MCF 10A (cell line): Measurements from ENCODE around the gene PAK5. TPM values are rescaled to one million over a fixed set of nuclear protein-coding genes. Genes with fewer than 3 reads are reported as not detected.

Source experiments
- BruUV-seq: library from RNA; stranded (reverse); fragments of 400-500 nt; replicated peaks from 2 replicates; lab custom pipeline; 2021; lab: Mats Ljungman, UMichigan
- CTCF ChIA-PET: fragments of 300-600 bp; sonication (Branson Sonifier 250); formaldehyde crosslinking; extraction: SDS; loops from one replicate; lab custom pipeline; 2021; ENCODE audit warnings: antibody characterized with exemption, inconsistent platforms; lab: Yijun Ruan, JAX
- POLR2A ChIA-PET: fragments of 300-600, 350-650 bp; sonication (Branson Sonifier 250); formaldehyde crosslinking; extraction: SDS; loops from one replicate; lab custom pipeline; 2020; ENCODE audit warnings: antibody characterized with exemption, inconsistent platforms; lab: Yijun Ruan, JAX
- DNase-seq: peaks from one replicate; pipeline ENCODE4 v3.0.0-alpha.2; 2018; ENCODE audit not compliant: unreplicated experiment
- H3K27ac Mint-ChIP-seq: one replicate; pipeline ENCODE4 v1.8.0; 2022; ENCODE audit warnings: mild to moderate bottlenecking, low read depth, mixed read lengths; ENCODE audit not compliant: unreplicated experiment
- H3K27me3 Mint-ChIP-seq: one replicate; pipeline ENCODE4 v1.8.0; 2022; ENCODE audit warnings: mixed read lengths; ENCODE audit not compliant: insufficient read depth, unreplicated experiment
- H3K36me3 Mint-ChIP-seq: one replicate; pipeline ENCODE4 v1.8.0; 2022; ENCODE audit warnings: mild to moderate bottlenecking, moderate library complexity, mixed read lengths; ENCODE audit not compliant: insufficient read depth, unreplicated experiment
- H3K4me1 Mint-ChIP-seq: one replicate; pipeline ENCODE4 v1.8.0; 2022; ENCODE audit warnings: mixed read lengths; ENCODE audit not compliant: insufficient read depth, unreplicated experiment
- H3K4me3 Mint-ChIP-seq: one replicate; pipeline ENCODE4 v1.8.0; 2022; ENCODE audit warnings: mild to moderate bottlenecking, moderate library complexity, mixed read lengths; ENCODE audit not compliant: unreplicated experiment
- H3K9me3 Mint-ChIP-seq: one replicate; pipeline ENCODE4 v1.8.0; 2022; ENCODE audit warnings: mixed read lengths; ENCODE audit not compliant: unreplicated experiment
- intact Hi-C: fragments of 100-400 bp; cut with micrococcal nuclease; formaldehyde crosslinking; loops from 2 replicates; pipeline ENCODE4 v1.14.1; 2022
- total RNA-seq: library from RNA; stranded (reverse); gene quantifications from 2 replicates; pipeline ENCODE4 v1.2.3, GENCODE V29; 2022
- TF ChIP-seq, protein P1 (sequence below): fragments of 200-600 bp; IDR thresholded peaks from one replicate; pipeline ENCODE4 v1.8.0; 2022; ENCODE audit warnings: antibody characterized with exemption, mild to moderate bottlenecking; ENCODE audit not compliant: unreplicated experiment

Gene PAK5
- total RNA-seq, 1 experiment from 2014 or later: not detected

DNA sequence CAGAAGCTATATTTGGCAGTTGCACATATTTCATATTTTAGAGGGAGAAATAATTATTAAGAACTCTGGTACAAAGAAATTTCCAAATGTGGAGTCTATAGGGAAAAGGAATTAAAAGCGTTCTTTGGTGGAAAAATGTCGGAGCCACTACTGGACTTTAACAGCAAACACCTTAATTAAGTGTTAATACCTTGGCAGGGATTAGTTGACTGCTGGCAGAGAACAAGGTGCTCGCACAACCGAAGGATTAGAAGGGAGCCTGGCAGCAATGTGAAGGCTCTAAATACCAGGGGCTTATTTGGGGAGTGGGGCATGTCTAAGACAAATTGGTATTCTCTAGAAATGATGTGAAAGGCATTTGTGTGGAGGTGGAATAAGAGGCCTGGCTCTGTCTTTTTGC, 98.9 kb downstream of the PAK5 start:
- no peak for DNase-seq
- Mint-ChIP-seq H3K36me3 (no peaks in the 10 kb centered on the region), H3K27me3 (no peaks in the 10 kb centered on the region), H3K4me3 (no peak overlapping the region), H3K9me3 (peaks cover 33% of the 10 kb centered on the region), H3K4me1 (no peaks in the 10 kb centered on the region), H3K27ac (no peak overlapping the region)
- CTCF ChIA-PET: interaction anchor here (0.6 to 1.0 kb wide), 2 partner anchors 173 to 249 kb away, joined by 3 read pairs; no protein-coding TSS in a partner anchor
- POLR2A ChIA-PET: no interaction called here
- intact Hi-C loops: no loop called here
- BruUV-seq: no TSS peak
- TF ChIP-seq, protein P1, sequence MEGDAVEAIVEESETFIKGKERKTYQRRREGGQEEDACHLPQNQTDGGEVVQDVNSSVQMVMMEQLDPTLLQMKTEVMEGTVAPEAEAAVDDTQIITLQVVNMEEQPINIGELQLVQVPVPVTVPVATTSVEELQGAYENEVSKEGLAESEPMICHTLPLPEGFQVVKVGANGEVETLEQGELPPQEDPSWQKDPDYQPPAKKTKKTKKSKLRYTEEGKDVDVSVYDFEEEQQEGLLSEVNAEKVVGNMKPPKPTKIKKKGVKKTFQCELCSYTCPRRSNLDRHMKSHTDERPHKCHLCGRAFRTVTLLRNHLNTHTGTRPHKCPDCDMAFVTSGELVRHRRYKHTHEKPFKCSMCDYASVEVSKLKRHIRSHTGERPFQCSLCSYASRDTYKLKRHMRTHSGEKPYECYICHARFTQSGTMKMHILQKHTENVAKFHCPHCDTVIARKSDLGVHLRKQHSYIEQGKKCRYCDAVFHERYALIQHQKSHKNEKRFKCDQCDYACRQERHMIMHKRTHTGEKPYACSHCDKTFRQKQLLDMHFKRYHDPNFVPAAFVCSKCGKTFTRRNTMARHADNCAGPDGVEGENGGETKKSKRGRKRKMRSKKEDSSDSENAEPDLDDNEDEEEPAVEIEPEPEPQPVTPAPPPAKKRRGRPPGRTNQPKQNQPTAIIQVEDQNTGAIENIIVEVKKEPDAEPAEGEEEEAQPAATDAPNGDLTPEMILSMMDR: no peak

DNA sequence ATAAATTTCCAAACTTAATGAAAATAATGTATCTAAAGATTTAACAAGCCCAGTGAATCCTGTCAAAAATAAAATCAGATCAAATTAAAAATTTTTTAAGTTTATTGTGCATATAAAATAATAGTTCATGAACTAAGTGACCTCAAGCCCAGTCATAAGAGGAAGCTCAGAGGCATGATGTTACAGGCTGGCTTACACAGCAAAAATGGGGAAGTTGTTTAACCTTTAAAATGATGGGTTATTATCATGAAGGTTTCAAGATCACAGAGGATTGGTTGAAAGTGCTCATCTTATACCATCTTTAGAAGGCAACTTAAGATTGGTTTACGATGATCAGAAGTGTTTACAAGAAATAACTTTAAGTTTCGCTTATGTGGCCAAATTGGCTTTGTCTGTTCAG, 102.5 kb downstream of the PAK5 start:
- POLR2A ChIA-PET: no interaction called here
- intact Hi-C loops: no loop called here
- CTCF ChIA-PET: interaction anchor here (0.6 kb wide), 1 partner anchor 1860 kb away, joined by 3 read pairs; no protein-coding TSS in a partner anchor
- no peak for DNase-seq
- Mint-ChIP-seq H3K27ac (no peak overlapping the region), H3K36me3 (no peaks in the 10 kb centered on the region), H3K4me1 (no peaks in the 10 kb centered on the region), H3K4me3 (no peak overlapping the region), H3K9me3 (peaks cover 52% of the 10 kb centered on the region), H3K27me3 (no peaks in the 10 kb centered on the region)
- BruUV-seq: no TSS peak
- TF ChIP-seq, protein P1: no peak

DNA sequence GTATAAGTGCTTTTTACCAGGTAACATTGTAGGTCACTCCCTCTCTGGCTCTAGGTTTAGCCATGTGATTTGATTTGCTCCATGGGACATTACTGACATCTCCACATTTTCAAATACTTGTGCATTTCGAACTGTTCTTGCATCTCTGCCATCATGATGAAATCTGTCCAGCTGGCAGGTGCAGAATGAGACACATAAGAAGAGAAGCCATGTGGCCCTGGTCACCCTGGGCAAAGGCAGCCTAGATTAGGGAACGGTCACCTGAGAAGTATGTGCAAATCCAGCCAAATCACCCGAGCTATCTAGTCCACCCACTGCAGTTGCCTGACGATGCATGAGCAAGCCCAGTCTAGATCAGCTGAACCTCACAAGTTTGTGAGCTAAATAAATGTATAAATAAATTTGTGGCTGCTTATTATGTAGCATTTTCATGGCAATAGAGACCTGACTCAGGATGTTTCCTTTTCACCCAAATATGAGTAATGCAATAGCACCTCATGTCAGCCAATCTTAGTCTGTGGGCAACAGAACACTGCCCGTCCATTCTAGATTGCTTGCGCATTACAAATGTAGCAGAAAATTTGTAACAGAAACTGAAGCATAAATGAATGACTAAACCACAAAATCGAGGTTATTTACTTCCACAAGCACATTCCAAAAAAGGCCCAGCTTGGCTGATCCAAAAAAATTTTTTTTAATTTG, 115.2 kb downstream of the PAK5 start:
- H3K27ac Mint-ChIP-seq: no peak overlapping the region
- peaks cover 17% of the 10 kb centered on the region for H3K9me3 Mint-ChIP-seq
- ChIA-PET CTCF (interaction anchor here (0.6 to 0.7 kb wide), 2 partner anchors 479 to 480 kb away, joined by 3 read pairs; no protein-coding TSS in a partner anchor), POLR2A (interaction anchor here (0.9 kb wide), 1 partner anchor 12 kb away, joined by 3 read pairs; no protein-coding TSS in a partner anchor)
- intact Hi-C loops: no loop called here
- no peak overlapping the region for H3K4me3 Mint-ChIP-seq
- no peaks in the 10 kb centered on the region for H3K4me1 Mint-ChIP-seq
- no peak for DNase-seq
- no TSS peak for BruUV-seq
- no peaks in the 10 kb centered on the region for H3K36me3 Mint-ChIP-seq
- no peaks in the 10 kb centered on the region for H3K27me3 Mint-ChIP-seq
- TF ChIP-seq, protein P1: no peak

DNA sequence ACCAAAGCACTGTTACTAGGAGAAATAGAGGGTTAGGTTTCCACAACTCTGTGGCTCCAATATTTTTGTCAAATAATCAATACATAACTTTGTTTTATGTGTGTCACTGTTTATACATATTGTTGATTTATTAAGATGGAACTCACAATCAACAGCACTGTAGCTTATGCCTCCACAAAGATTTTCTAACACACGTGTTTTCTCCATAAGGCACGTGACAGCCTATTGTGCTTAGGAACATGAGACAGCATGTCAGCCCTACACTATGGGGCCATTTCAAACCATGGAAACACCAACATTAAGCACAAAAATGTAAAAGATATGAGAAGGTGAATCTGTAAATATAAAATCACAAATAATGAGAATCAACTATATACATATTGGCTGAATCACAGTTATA, 127.0 kb downstream of the PAK5 start:
- Mint-ChIP-seq H3K4me1 (no peaks in the 10 kb centered on the region), H3K36me3 (no peaks in the 10 kb centered on the region), H3K27ac (no peak overlapping the region), H3K9me3 (peaks cover 8% of the 10 kb centered on the region), H3K4me3 (no peak overlapping the region), H3K27me3 (no peaks in the 10 kb centered on the region)
- intact Hi-C loops: no loop called here
- ChIA-PET CTCF (interaction anchor here (0.6 kb wide), 1 partner anchor 551 kb away, joined by 3 read pairs; no protein-coding TSS in a partner anchor), POLR2A (no interaction called here)
- TF ChIP-seq, protein P1: no peak
- no peak for DNase-seq
- no TSS peak for BruUV-seq
